ENCODE measurements around the gene RTN3. TPM values are rescaled to one million over a fixed set of nuclear protein-coding genes. Genes with fewer than 3 reads are reported as not detected.
A peak's percentile ranks its signal among the peaks of the same experiment; 100 is the strongest.

The RTN3 gene
- total and polyA plus RNA-seq, 9 of the 15 experiments (the other 6 are each of a cell fraction or from before 2014, with no cell fraction given): 41.6 to 169 (median 93.5) TPM

DNA sequence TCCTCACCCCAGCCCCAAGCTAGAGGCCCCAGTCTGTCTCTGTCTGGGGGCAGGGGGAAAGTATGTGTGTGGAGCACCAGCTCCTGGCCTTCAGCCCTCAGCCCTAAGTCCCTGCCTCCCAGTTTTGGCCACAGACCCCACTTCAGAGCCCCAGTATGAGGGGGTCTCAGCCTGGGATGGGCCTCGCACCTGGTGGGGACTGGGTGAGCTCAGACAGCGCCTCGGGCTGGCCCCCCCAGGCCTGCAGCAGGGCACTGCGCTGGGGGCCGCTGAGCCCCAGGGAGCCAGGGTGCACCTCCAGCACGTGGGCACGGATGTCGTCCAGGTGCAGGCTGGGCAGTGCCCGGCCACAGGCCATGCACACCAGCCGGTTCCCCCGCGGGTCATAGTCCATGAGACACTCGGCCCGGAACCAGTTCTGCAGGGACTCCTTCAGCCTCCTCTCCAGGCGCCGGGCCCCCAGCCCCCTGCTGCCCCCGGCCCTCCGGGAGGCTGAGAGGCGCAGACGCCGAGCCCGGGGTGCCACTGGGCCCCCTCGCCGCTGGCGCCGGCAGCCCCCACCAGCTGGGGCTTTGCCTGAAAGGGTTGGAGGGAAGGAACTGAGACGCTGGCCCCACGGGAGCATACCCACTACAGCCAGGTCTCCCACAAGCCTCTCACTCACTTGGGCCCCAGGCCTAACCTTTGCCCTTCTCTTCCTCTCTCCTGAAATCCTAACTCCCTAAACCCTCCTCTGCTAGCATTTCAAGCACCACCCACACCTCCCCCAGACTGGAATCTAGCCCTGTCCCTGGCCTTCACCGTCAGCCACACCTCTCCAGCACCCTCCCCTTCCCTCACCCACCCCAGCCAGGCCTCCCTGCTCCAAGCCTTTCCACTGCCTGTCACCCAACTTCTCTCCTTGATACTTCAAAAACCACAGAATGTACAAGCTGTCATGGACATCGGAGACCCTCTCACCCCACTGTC is 83.7 kb downstream of the RTN3 start:
- H3K79me2 ChIP-seq (ENCODE audit: control insufficient read depth, insufficient read depth, low read length): peaks cover 19% of the 10 kb centered on the region
- 0 out of 4 replicates have a peak overlapping the region, but pooled peaks of 1 of the 2 experiments have one; percentile 15 for H3K9ac ChIP-seq (ENCODE audit: insufficient read depth in 1 of 2, low read depth in 2 of 2, low read length in 2 of 2)
- 94% methylated on average over 22 of the region's 30 CpGs for WGBS (ENCODE audit: insufficient coverage, low coverage, missing lambda C conversion rate)
- ATAC-seq (no peak), DNase-seq (ENCODE audit: extremely low read depth in 1 of 4, low spot score in 3 of 4) (no peak), FAIRE-seq (no peak)
- no TSS peak for BruUV-seq (replicated peaks)
- no peaks in the 10 kb centered on the region for H3K9me3 ChIP-seq (replicated peaks; ENCODE audit: control insufficient read depth, insufficient read depth, low read depth, low read length)
- ChIA-PET CTCF (ENCODE audit: low intra/inter-chr PET ratio) (no interaction called here), POLR2A (interaction anchor here (0.6 to 1.2 kb wide), 2 partner anchors 9 to 17 kb away, joined by 3 to 5 read pairs; no protein-coding TSS in a partner anchor)
- H3K4me1 ChIP-seq (replicated peaks in 1 of 2; ENCODE audit: control insufficient read depth in 2 of 2, insufficient read depth in 2 of 2, low read length in 2 of 2): peaks cover 8 to 58% of the 10 kb centered on the region in 2 experiments
- no peaks in the 10 kb centered on the region for H3K9me1 ChIP-seq (ENCODE audit: control insufficient read depth, insufficient read depth, low read length)
- TF ChIP-seq FOSL1 (tag; conservative IDR thresholded peaks at IDR 0.05) (no peak), ZNF3 (CRISPR knock-in tag; IDR thresholded peaks at IDR 0.05) (no peak), ZBTB5 (IDR thresholded peaks at IDR 0.05) (no peak), MTA3 (IDR thresholded peaks at IDR 0.05; ENCODE audit: borderline replicate concordance) (no peak)
- no peak overlapping the region for H3K4me3 ChIP-seq
- no peak overlapping the region for H3K27ac ChIP-seq (ENCODE audit: extremely low read depth, low read depth, low read length)
- no peaks in the 10 kb centered on the region for H4K20me1 ChIP-seq (replicated peaks; ENCODE audit: control insufficient read depth, insufficient read depth, low read length)
- no peaks in the 10 kb centered on the region for H3K27me3 ChIP-seq (ENCODE audit: control insufficient read depth in 2 of 2, insufficient read depth in 2 of 2, low read length in 2 of 2)
- no peak overlapping the region for H3K4me2 ChIP-seq (ENCODE audit: insufficient read depth, low read length)
- in situ Hi-C loops (cut with MboI): loop anchor here (10.0 kb wide), 1 partner anchor 380 kb away; no protein-coding TSS in a partner anchor
- H2AFZ ChIP-seq (ENCODE audit: low read depth, low read length): no peak overlapping the region
- intact Hi-C loops (cut with micrococcal nuclease): loop anchor here (5.0 kb wide), 4 partner anchors 47 to 387 kb away; partner anchors contain the start of genes MARK2, RCOR2 and SPINDOC
- H3K36me3 ChIP-seq (ENCODE audit: control insufficient read depth, insufficient read depth, low read length): peaks cover 40% of the 10 kb centered on the region; the same call in 2 of the 3 replicates

Measured in K562 (cell line).